ENCODE data around the gene RAD54L.

- no peak for TF ChIP-seq BHLHE40 (IDR thresholded peaks at IDR 0.05; ENCODE audit: borderline replicate concordance)
- no peak for TF ChIP-seq FOXM1 (IDR thresholded peaks at IDR 0.05; ENCODE audit: borderline replicate concordance)
- TF ChIP-seq LEF1 (IDR thresholded peaks at IDR 0.05; ENCODE audit: borderline replicate concordance): no peak
- no peak for TF ChIP-seq FOXA1 (IDR thresholded peaks at IDR 0.05)
- no peak for TF ChIP-seq TARDBP (IDR thresholded peaks at IDR 0.05)
- no peak for TF ChIP-seq NFRKB (IDR thresholded peaks at IDR 0.05)
- no peak for TF ChIP-seq CTBP1 (IDR thresholded peaks at IDR 0.05; ENCODE audit: borderline replicate concordance)
- TF ChIP-seq SP1 (IDR thresholded peaks at IDR 0.05): no peak
- TF ChIP-seq ARNT (IDR thresholded peaks at IDR 0.05): no peak
- no peak for TF ChIP-seq SUZ12 (IDR thresholded peaks at IDR 0.05)
- no peak for TF ChIP-seq HDGF (IDR thresholded peaks at IDR 0.05; ENCODE audit: borderline replicate concordance)
- no peak for TF ChIP-seq PKNOX1 (IDR thresholded peaks at IDR 0.05)
Measured at GRCh38 chr1:46295306-46295705, 47.7 kb downstream of the RAD54L start.

All from HEK293T (cell line).